Sigmoid colon (tissue), 7 donors: ENCODE measurements around the gene RTF1. TPM values are rescaled to one million over a fixed set of nuclear protein-coding genes. Genes with fewer than 3 reads are reported as not detected.

Experiments
- DNase-seq: peaks from one replicate; pipeline ENCODE4 v3.0.0-alpha.2; 2019
- H3K27ac ChIP-seq, 4 donors: fragments of 200-600 bp; sonication (generic); one replicate each; pipeline ENCODE4 v1.5.1; 2016 to 2019; ENCODE audit warnings: mild to moderate bottlenecking in 1 of 4
- H3K27me3 ChIP-seq, 3 donors: fragments of 200-600 bp; sonication (generic); one replicate each; pipeline ENCODE4 v1.5.1; 2019; ENCODE audit warnings: mild to moderate bottlenecking in 1 of 3
- H3K36me3 ChIP-seq, 4 donors: fragments of 200-600 bp; sonication (generic); one replicate each; pipeline ENCODE4 v1.5.1; 2016 to 2019
- H3K4me1 ChIP-seq, 4 donors: fragments of 200-600 bp; sonication (generic); one replicate each; pipeline ENCODE4 v1.5.1; 2017 to 2019
- H3K4me3 ChIP-seq, 4 donors: fragments of 200-600 bp; sonication (generic); one replicate each; pipeline ENCODE4 v1.5.1; 2017 to 2019; ENCODE audit warnings: mild to moderate bottlenecking in 2 of 4, moderate library complexity in 1 of 4
- H3K9me3 ChIP-seq, 4 donors: fragments of 200-600 bp in 3 of 4; sonication (generic) in 3 of 4; one replicate each; pipeline versions ENCODE4 v1.5.1 to v1.6.1; 2013 to 2019
- EP300 ChIP-seq, 4 donors: sonication (generic); formaldehyde crosslinking; IDR thresholded peaks; one replicate each; pipeline ENCODE4 v1.6.1; 2017; ENCODE audit warnings: antibody characterized with exemption in 4 of 4
- POLR2A ChIP-seq, 2 donors: fragments of 450-650 bp; IDR thresholded peaks; one replicate each; pipeline ENCODE4 v1.6.1; 2016; ENCODE audit warnings: antibody characterized with exemption in 2 of 2, mild to moderate bottlenecking in 2 of 2, moderate library complexity in 2 of 2
- POLR2AphosphoS5 ChIP-seq, 4 donors: sonication (generic); formaldehyde crosslinking; IDR thresholded peaks; one replicate each; pipeline ENCODE4 v1.6.1; 2017; ENCODE audit warnings: antibody characterized with exemption in 4 of 4
- WGBS, 2 donors: extraction: QIAGEN DNeasy Blood & Tissue Kit; methylation state at CpG; one replicate each; pipeline ENCODE4 v1.1.7; 2013; 5-methylcytosine and 5-hydroxymethylcytosine counted together
- intact Hi-C: fragments of 100-400 bp; cut with DNase I; formaldehyde crosslinking; loops from one replicate; pipeline ENCODE4 v1.15.1; 2023
- polyA plus RNA-seq, 3 donors: library from polyadenylated mRNA; stranded (reverse); fragments of 200-250 nt; gene quantifications; one replicate each; pipeline ENCODE4 v1.2.3, GENCODE V29; 2013
- total RNA-seq, 4 donors: library from RNA; depleted of rRNA; stranded (reverse); fragments of >200 nt; gene quantifications; one replicate each; pipeline ENCODE4 v1.1.0, GENCODE V29; 2016
- TF ChIP-seq, protein P1 (sequence below), 4 experiments: fragments of 450-650 bp in 3 of 4; fragments of 200-600 bp in 1 of 4; IDR thresholded peaks; one replicate each; pipeline ENCODE4 v1.5.1; 2016 to 2019; ENCODE audit warnings: antibody characterized with exemption in 4 of 4, mild to moderate bottlenecking in 3 of 4, moderate library complexity in 2 of 4
- donor health status: healthy with polysubstance abuse.
- donor health status: Bipolar disorder and iron deficiency.
- donor health status: healthy.

Gene RTF1
- total and polyA plus RNA-seq, 7 donors, result 18.6 to 35.7 (median 30.5) TPM

DNA sequence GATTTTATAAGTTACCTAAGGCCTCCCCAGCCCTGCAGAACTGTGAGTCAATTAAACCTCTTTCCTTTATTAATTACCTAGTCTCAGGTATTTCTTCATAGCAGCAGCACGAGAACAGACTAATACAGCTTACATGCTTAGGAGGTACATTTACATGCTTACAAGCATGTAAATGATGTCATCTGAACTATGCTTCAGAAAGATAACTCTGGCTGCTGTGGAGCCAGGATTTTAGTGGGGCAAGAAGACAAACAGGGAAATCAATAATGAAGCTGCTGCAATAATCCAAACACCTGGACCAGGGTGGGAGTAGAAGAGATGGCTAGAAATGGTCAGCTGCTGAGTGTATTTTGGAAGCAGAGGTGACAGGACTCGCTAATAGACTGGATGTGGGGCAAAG lies 24.2 kb upstream of the RTF1 start:
- no peaks in the 10 kb centered on the region for H3K4me1 ChIP-seq
- 95 to 96% methylated on average over 2 of the region's 2 CpGs for WGBS, 2 donors
- H3K36me3 ChIP-seq, result peaks cover 5 to 70% (median 9%) of the 10 kb centered on the region in 4 donors
- no peak overlapping the region for H3K27ac ChIP-seq
- TF ChIP-seq EP300 (IDR thresholded peaks at IDR 0.05) (no peak), POLR2AphosphoS5 (IDR thresholded peaks at IDR 0.05) (no peak), POLR2A (IDR thresholded peaks at IDR 0.05) (no peak)
- TF ChIP-seq, protein P1, sequence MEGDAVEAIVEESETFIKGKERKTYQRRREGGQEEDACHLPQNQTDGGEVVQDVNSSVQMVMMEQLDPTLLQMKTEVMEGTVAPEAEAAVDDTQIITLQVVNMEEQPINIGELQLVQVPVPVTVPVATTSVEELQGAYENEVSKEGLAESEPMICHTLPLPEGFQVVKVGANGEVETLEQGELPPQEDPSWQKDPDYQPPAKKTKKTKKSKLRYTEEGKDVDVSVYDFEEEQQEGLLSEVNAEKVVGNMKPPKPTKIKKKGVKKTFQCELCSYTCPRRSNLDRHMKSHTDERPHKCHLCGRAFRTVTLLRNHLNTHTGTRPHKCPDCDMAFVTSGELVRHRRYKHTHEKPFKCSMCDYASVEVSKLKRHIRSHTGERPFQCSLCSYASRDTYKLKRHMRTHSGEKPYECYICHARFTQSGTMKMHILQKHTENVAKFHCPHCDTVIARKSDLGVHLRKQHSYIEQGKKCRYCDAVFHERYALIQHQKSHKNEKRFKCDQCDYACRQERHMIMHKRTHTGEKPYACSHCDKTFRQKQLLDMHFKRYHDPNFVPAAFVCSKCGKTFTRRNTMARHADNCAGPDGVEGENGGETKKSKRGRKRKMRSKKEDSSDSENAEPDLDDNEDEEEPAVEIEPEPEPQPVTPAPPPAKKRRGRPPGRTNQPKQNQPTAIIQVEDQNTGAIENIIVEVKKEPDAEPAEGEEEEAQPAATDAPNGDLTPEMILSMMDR (IDR thresholded peaks at IDR 0.05), result no peak
- DNase-seq, result peak; percentile 8
- intact Hi-C loops, result no loop called here
- H3K9me3 ChIP-seq, result no peaks in the 10 kb centered on the region
- H3K27me3 ChIP-seq, result no peaks in the 10 kb centered on the region
- H3K4me3 ChIP-seq, result no peak overlapping the region

DNA sequence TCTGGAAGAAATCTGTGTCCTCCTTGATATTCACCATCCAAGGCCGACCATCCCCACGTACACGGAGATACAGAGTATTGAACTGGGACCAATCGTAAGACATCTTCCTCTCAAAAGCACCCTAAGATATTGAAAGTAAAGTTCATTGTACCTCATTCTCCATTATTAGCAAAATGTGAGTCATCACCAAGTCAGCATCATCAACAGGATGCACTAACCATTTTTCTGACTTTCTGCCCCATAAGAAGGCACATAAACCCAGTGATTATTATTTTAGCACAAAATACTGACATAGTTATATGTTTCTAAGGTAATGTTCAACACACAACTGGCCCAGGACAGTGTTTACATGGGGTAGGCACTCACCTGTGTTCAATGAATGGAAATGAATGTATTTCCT lies 22.0 kb upstream of the RTF1 start:
- H3K4me1 ChIP-seq, result no peaks in the 10 kb centered on the region
- intact Hi-C loops, result no loop called here
- no peak overlapping the region for H3K27ac ChIP-seq
- no peaks in the 10 kb centered on the region for H3K27me3 ChIP-seq
- H3K36me3 ChIP-seq, result peaks cover 0 to 58% (median 6%) of the 10 kb centered on the region in 4 donors
- no peak overlapping the region for H3K4me3 ChIP-seq
- H3K9me3 ChIP-seq, result no peaks in the 10 kb centered on the region
- WGBS, 2 donors, result 97% methylated on average over 4 of the region's 4 CpGs
- TF ChIP-seq POLR2AphosphoS5 (IDR thresholded peaks at IDR 0.05) (no peak), POLR2A (IDR thresholded peaks at IDR 0.05) (no peak), EP300 (IDR thresholded peaks at IDR 0.05) (no peak)
- TF ChIP-seq, protein P1 (IDR thresholded peaks at IDR 0.05), result no peak
- DNase-seq, result no peak

DNA sequence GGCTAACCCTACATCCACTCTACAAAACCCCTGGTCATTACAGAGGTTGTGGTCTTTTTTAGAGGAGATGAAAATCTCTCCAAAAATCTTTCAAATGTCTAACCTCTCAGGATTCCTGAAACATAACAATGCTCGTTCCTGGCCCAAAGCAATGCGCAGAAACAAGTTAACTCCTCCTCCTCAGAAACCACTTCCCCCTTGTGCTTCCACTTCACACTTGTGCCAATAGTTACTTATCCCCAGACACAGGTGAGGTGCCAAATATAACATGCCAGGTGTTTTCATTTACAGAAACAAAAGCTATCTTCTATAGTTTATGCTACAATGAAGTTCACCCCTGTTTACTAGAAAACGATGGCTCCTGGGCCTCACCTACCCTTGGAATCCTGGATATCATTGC lies 20.8 kb upstream of the RTF1 start:
- Histone ChIP-seq H3K27ac (no peak overlapping the region), H3K36me3 (peaks cover 0 to 46% (median 6%) of the 10 kb centered on the region in 4 donors), H3K27me3 (no peaks in the 10 kb centered on the region), H3K4me1 (peaks cover 0 to 5% (median under 1%) of the 10 kb centered on the region in 4 donors), H3K4me3 (no peak overlapping the region), H3K9me3 (no peaks in the 10 kb centered on the region)
- TF ChIP-seq, protein P1 (IDR thresholded peaks at IDR 0.05), result no peak
- peak; percentile 13 for DNase-seq
- WGBS, 2 donors, result 73 to 89% methylated on average over 3 of the region's 3 CpGs
- intact Hi-C loops, result no loop called here

DNA sequence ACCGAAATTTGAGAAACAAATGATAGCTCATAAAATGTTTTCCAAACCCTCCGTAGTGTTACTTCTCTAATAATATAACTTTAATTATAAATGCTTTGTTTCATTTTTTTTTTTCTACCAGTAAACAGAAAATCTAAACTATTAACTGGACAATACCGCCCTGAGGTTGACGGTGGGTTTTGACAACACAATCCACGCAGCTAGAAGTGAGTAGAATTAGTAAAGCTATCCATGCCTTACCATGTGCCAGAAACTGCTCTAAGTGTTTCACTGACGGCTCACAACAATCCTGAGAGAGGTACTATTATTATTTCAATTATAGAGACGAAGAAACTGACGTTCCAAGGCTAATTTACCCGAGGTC lies 15.0 kb upstream of the RTF1 start:
- DNase-seq, result no peak
- no peaks in the 10 kb centered on the region for H3K27me3 ChIP-seq
- H3K4me1 ChIP-seq, result peaks cover 3 to 19% (median 9%) of the 10 kb centered on the region in 4 donors
- H3K9me3 ChIP-seq, result no peaks in the 10 kb centered on the region
- WGBS, 2 donors, result 3 to 7% methylated on average over 9 of the region's 9 CpGs
- H3K27ac ChIP-seq, result peak overlapping the region; percentile 80 to 87 (median 86)
- intact Hi-C loops, result loop anchor here (2.0 kb wide), 1 partner anchor 15 kb away; the partner anchor contains the start of gene RTF1
- H3K4me3 ChIP-seq, result peak overlapping the region; percentile 71 to 90 (median 87)
- TF ChIP-seq, protein P1 (IDR thresholded peaks at IDR 0.05), result no peak
- TF ChIP-seq POLR2AphosphoS5 (IDR thresholded peaks at IDR 0.05) (no peak), POLR2A (IDR thresholded peaks at IDR 0.05) (no peak), EP300 (IDR thresholded peaks at IDR 0.05) (no peak)
- peaks cover 0 to under 1% (median 0%) of the 10 kb centered on the region in 4 donors for H3K36me3 ChIP-seq

DNA sequence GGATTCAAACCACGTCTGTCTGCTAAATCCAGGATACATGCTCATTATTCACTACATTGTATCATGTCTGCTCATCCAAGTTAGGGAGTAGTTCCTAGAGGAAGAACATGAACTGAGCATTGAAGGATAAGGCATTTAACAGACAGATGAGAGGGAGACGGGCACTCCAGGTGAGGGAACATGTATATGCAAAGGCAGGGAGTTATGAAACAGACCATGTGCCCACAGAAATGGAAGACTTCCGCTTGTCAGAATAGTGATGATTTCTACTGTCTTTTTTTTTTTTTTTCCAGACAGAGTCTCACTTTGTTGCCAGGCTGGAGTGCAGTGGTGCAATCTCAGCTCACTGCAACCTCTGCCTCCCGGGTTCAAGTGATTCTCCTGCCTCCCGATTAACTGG lies 9.6 kb upstream of the RTF1 start:
- H3K36me3 ChIP-seq, result no peaks in the 10 kb centered on the region
- H3K4me3 ChIP-seq, result no peak overlapping the region
- H3K27me3 ChIP-seq, result no peaks in the 10 kb centered on the region
- H3K4me1 ChIP-seq, result peaks cover 2 to 8% (median 6%) of the 10 kb centered on the region in 4 donors
- intact Hi-C loops, result no loop called here
- H3K9me3 ChIP-seq, result no peaks in the 10 kb centered on the region
- TF ChIP-seq, protein P1 (IDR thresholded peaks at IDR 0.05), result no peak
- no peak for TF ChIP-seq POLR2AphosphoS5 (IDR thresholded peaks at IDR 0.05)
- no peak for TF ChIP-seq EP300 (IDR thresholded peaks at IDR 0.05)
- TF ChIP-seq POLR2A (IDR thresholded peaks at IDR 0.05), result no peak
- WGBS, 2 donors, result 87 to 90% methylated on average over 5 of the region's 5 CpGs
- DNase-seq, result no peak
- H3K27ac ChIP-seq, result no peak overlapping the region
